Neural cell (in vitro differentiated cells): Measurements from ENCODE around the gene AK1.

Source experiments
- EP300 ChIP-seq: fragments of 450-650 bp; conservative IDR thresholded peaks from 2 replicates; pipeline ENCODE4 v1.6.1; 2014; ENCODE audit warnings: antibody characterized with exemption, mild to moderate bottlenecking, moderate library complexity; ENCODE audit not compliant: poor library complexity, severe bottlenecking
- MXI1 ChIP-seq: fragments of 450-650 bp; conservative IDR thresholded peaks from 2 replicates; pipeline ENCODE4 v1.6.1; 2014; ENCODE audit warnings: antibody characterized with exemption, mild to moderate bottlenecking; ENCODE audit not compliant: poor library complexity, severe bottlenecking
- POLR2AphosphoS5 ChIP-seq: IDR thresholded peaks from 2 replicates; pipeline ENCODE4 v1.6.1; 2012
- TF ChIP-seq, protein P1 (sequence below): fragments of 450-650 bp; IDR thresholded peaks from 2 replicates; pipeline ENCODE4 v1.5.1; 2014; ENCODE audit warnings: antibody characterized with exemption, mild to moderate bottlenecking, moderate library complexity; ENCODE audit not compliant: poor library complexity, severe bottlenecking

DNA sequence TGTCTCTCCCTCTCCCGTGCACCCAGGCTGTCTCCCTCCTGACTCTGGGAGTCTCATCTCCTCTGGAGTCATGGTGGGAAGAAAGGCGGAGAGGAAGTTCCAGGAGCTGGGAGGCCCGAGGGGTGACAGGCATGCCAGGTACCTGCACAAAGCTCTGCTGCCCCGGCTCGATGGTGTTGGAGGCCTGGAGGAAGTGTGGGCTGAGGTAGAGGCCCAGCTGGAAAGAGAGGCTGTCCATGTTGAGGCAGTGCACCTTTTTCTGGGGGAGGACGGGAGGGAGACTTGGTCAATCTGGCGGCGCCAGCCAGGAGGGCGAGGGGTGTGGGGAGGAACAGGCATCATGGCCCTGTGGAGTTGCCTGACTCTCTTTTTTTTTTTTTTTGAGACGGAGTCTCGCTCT lies 58.9 kb downstream of the AK1 start:
- TF ChIP-seq, protein P1, sequence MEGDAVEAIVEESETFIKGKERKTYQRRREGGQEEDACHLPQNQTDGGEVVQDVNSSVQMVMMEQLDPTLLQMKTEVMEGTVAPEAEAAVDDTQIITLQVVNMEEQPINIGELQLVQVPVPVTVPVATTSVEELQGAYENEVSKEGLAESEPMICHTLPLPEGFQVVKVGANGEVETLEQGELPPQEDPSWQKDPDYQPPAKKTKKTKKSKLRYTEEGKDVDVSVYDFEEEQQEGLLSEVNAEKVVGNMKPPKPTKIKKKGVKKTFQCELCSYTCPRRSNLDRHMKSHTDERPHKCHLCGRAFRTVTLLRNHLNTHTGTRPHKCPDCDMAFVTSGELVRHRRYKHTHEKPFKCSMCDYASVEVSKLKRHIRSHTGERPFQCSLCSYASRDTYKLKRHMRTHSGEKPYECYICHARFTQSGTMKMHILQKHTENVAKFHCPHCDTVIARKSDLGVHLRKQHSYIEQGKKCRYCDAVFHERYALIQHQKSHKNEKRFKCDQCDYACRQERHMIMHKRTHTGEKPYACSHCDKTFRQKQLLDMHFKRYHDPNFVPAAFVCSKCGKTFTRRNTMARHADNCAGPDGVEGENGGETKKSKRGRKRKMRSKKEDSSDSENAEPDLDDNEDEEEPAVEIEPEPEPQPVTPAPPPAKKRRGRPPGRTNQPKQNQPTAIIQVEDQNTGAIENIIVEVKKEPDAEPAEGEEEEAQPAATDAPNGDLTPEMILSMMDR = no peak
- TF ChIP-seq EP300 (no peak), MXI1 (no peak), POLR2AphosphoS5 (no peak)
